K562 (cell line): ENCODE results near the gene EIF3M. TPM values are rescaled to one million over a fixed set of nuclear protein-coding genes. Genes with fewer than 3 reads are reported as not detected.

Source experiments
- ATAC-seq: fragments of 200-7000 bp; cut with Tn5 transposase; 3 replicates; pipeline ENCODE4 v1.9.1; 2020; ENCODE audit warnings: moderate library complexity
- BruUV-seq: library from RNA; stranded (reverse); fragments of 400-500 nt; replicated peaks from 2 replicates; lab custom pipeline; 2021; lab: Mats Ljungman, UMichigan
- CTCF ChIA-PET: fragments of 300-600 bp; formaldehyde crosslinking; extraction: SDS; loops from one replicate; lab custom pipeline; 2021; ENCODE audit warnings: low intra/inter-chr PET ratio; lab: Yijun Ruan, JAX
- POLR2A ChIA-PET: fragments of 300-600, 350-650 bp; sonication (Branson Sonifier 250); formaldehyde crosslinking; extraction: SDS; loops from one replicate; lab custom pipeline; 2021; ENCODE audit warnings: antibody characterized with exemption, inconsistent platforms; lab: Yijun Ruan, JAX
- DNase-seq, 4 experiments: peaks; one replicate each; pipeline versions ENCODE4 v3.0.0 to v3.0.0-alpha.2; 2011 to 2018; ENCODE audit warnings: low spot score in 3 of 4, mixed read lengths in 3 of 4; ENCODE audit errors: extremely low read depth in 1 of 4
- FAIRE-seq: peaks from 2 replicates; lab custom pipeline; 2011; peaks lifted over from hg19 to GRCh38; lab: Jason Lieb, UNC
- H2AFZ ChIP-seq: 2 replicates; pipeline ENCODE4 v1.6.0; 2011; ENCODE audit warnings: low read depth, low read length, control low read depth, inconsistent platforms
- H3K27ac ChIP-seq: fragments of 200-600 bp; 3 replicates; pipeline ENCODE4 v1.8.0; 2011; ENCODE audit warnings: low read depth, mild to moderate bottlenecking, control low read depth, inconsistent platforms, low read length, moderate library complexity, mixed read lengths; ENCODE audit errors: extremely low read depth
- H3K27me3 ChIP-seq, 2 experiments: fragments of 300-600 bp in 1 of 2; 2 replicates in 1 of 2; 3 replicates in 1 of 2; pipeline versions ENCODE4 v1.6.0 to v1.8.0; 2011; ENCODE audit warnings: inconsistent platforms in 2 of 2, low read length in 2 of 2, mild to moderate bottlenecking in 1 of 2, mixed read lengths in 1 of 2, moderate library complexity in 1 of 2; ENCODE audit not compliant: control insufficient read depth in 2 of 2, insufficient read depth in 2 of 2
- H3K36me3 ChIP-seq: fragments of 300-600 bp; 3 replicates; pipeline ENCODE4 v1.8.0; 2011; ENCODE audit warnings: mild to moderate bottlenecking, low read length, inconsistent platforms; ENCODE audit not compliant: control insufficient read depth, insufficient read depth
- H3K4me1 ChIP-seq, 2 experiments: fragments of 200-600 bp in 1 of 2; replicated peaks in 1 of 2; 2 replicates in 1 of 2; 3 replicates in 1 of 2; pipeline versions ENCODE4 v1.5.1 to v1.8.0; 2011; ENCODE audit warnings: inconsistent platforms in 2 of 2, low read length in 2 of 2, mild to moderate bottlenecking in 1 of 2, mixed read lengths in 1 of 2, moderate library complexity in 1 of 2; ENCODE audit not compliant: control insufficient read depth in 2 of 2, insufficient read depth in 2 of 2
- H3K4me2 ChIP-seq: 2 replicates; pipeline ENCODE4 v1.6.1; 2011; ENCODE audit warnings: low read length, control low read depth, inconsistent platforms, mixed read lengths; ENCODE audit not compliant: insufficient read depth
- H3K4me3 ChIP-seq: fragments of 200-600 bp; sonication (generic), shearing (Covaris generic); 2 replicates; pipeline ENCODE4 v1.5.1; 2016; ENCODE audit warnings: control low read depth, inconsistent platforms
- H3K79me2 ChIP-seq: fragments of 200-600 bp; 3 replicates; pipeline ENCODE4 v1.8.0; 2011; ENCODE audit warnings: low read length, inconsistent platforms; ENCODE audit not compliant: control insufficient read depth, insufficient read depth
- H3K9ac ChIP-seq, 2 experiments: 2 replicates each; pipeline versions ENCODE4 v1.6.0 to v1.6.1; 2011; ENCODE audit warnings: low read depth in 2 of 2, low read length in 2 of 2, control low read depth in 1 of 2, inconsistent platforms in 1 of 2, mild to moderate bottlenecking in 1 of 2, mixed read lengths in 1 of 2; ENCODE audit not compliant: insufficient read depth in 1 of 2
- H3K9me1 ChIP-seq: one replicate; pipeline ENCODE4 v1.6.0; 2011; ENCODE audit warnings: inconsistent platforms, mild to moderate bottlenecking, low read length, moderate library complexity; ENCODE audit not compliant: control insufficient read depth, insufficient read depth
- H3K9me3 ChIP-seq: replicated peaks from 2 replicates; pipeline ENCODE4 v1.5.1; 2011; ENCODE audit warnings: low read depth, low read length, inconsistent platforms; ENCODE audit not compliant: control insufficient read depth, insufficient read depth
- H4K20me1 ChIP-seq: replicated peaks from 2 replicates; pipeline ENCODE4 v1.6.1; 2011; ENCODE audit warnings: low read length, inconsistent platforms, mixed read lengths; ENCODE audit not compliant: control insufficient read depth, insufficient read depth
- MEIS2 ChIP-seq: fragments of 450-650 bp; IDR thresholded peaks from 2 replicates; pipeline ENCODE4 v1.6.1; 2014; ENCODE audit warnings: mild to moderate bottlenecking; ENCODE audit not compliant: partially characterized antibody
- SIRT6 ChIP-seq: IDR thresholded peaks from one replicate; pipeline ENCODE4 v1.6.1; 2012; ENCODE audit warnings: low read depth, mild to moderate bottlenecking, control low read depth, inconsistent platforms, low read length, moderate library complexity
- ZC3H4 ChIP-seq: sonication (generic); formaldehyde crosslinking; IDR thresholded peaks from 2 replicates; pipeline ENCODE4 v1.9.0; 2021; ENCODE audit warnings: missing genetic modification reagents, borderline replicate concordance
- in situ Hi-C: fragments of 300-500 bp; cut with MboI; formaldehyde crosslinking; loops from 4 replicates; pipeline ENCODE4 v1.15.0; 2018; ENCODE audit warnings: inconsistent platforms, mixed read lengths
- intact Hi-C: fragments of 100-400 bp; cut with micrococcal nuclease; formaldehyde crosslinking; loops from 2 replicates; pipeline ENCODE4 v1.14.2; 2022
- polyA plus RNA-seq, 8 experiments: library from polyadenylated mRNA; depleted of rRNA in 4 of 8; stranded (reverse) in 5 of 8; unstranded in 3 of 8; fragments of >200 nt; fragmentation: Nextera tagmentation in 2 of 8; fragmentation: Illumina TruSeq in 1 of 8; extraction: Ambion mirVana in 2 of 8; extraction: Trizol in 1 of 8; gene quantifications; 2 replicates each; pipeline versions ENCODE4 v1.2.1 to v1.2.3, GENCODE V29; 2011 to 2014; ENCODE audit warnings: inconsistent platforms in 1 of 8, missing spikeins in 1 of 8
- total RNA-seq, 7 experiments: library from RNA; depleted of rRNA in 6 of 7; stranded (reverse); fragments of >200 nt in 6 of 7; fragmentation: Illumina TruSeq in 2 of 7; extraction: Trizol in 2 of 7; gene quantifications; 2 replicates each; pipeline versions ENCODE4 v1.2.1 to v1.2.3, GENCODE V29; 2011 to 2021; ENCODE audit warnings: low replicate concordance in 1 of 7
- TF ChIP-seq, protein P1 (sequence below), 2 experiments: IDR thresholded peaks in 1 of 2; conservative IDR thresholded peaks in 1 of 2; 2 replicates each; pipeline ENCODE4 v1.6.1; 2016; ENCODE audit warnings: low read depth in 2 of 2, mild to moderate bottlenecking in 1 of 2, missing compliant biosample characterization in 1 of 2, missing genetic modification characterization in 1 of 2, moderate library complexity in 1 of 2
- TF ChIP-seq, protein P2 (sequence below): fragments of 450-650 bp; IDR thresholded peaks from 2 replicates; pipeline ENCODE4 v1.6.1; 2016

Gene EIF3M
- total and polyA plus RNA-seq, 9 of the 15 experiments (the other 6 are each of a cell fraction or from before 2014, with no cell fraction given) = 602 to 2,015 (median 1,058) TPM

DNA sequence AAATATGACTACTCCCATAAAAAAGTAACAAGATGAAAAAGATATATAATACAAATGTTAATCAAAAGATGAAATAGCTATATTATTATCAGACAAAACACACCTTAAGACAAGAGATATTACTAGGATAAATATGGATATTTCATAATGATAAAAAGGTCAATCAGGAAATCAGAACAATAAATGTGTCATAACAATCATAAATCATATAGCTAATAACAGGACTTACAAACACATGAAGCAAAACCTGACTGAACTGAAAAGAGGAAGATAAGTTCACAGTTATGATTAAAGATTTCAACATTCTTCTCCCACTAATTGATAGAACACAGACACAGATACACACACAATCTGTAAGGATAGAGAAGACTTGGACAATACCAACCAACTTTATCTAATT, 47.2 kb downstream of the EIF3M start:
- Histone ChIP-seq H3K27me3 (no peaks in the 10 kb centered on the region; a peak in 2 of 5 replicates), H2AFZ (no peak overlapping the region), H3K4me2 (no peak overlapping the region), H3K4me1 (no peaks in the 10 kb centered on the region; a peak in 1 of 5 replicates), H3K79me2 (no peaks in the 10 kb centered on the region), H3K9me1 (no peaks in the 10 kb centered on the region), H4K20me1 (no peaks in the 10 kb centered on the region), H3K36me3 (no peaks in the 10 kb centered on the region), H3K27ac (no peak overlapping the region), H3K4me3 (no peak overlapping the region), H3K9me3 (no peaks in the 10 kb centered on the region), H3K9ac (no peak overlapping the region)
- CTCF ChIA-PET = no interaction called here
- FAIRE-seq (no peak), ATAC-seq (no peak), DNase-seq (no peak)
- intact Hi-C loops = no loop called here
- in situ Hi-C loops = no loop called here
- TF ChIP-seq SIRT6 (no peak), ZC3H4 (CRISPR knock-in tag) (no peak), MEIS2 (peak; percentile 68)
- TF ChIP-seq, protein P1, sequence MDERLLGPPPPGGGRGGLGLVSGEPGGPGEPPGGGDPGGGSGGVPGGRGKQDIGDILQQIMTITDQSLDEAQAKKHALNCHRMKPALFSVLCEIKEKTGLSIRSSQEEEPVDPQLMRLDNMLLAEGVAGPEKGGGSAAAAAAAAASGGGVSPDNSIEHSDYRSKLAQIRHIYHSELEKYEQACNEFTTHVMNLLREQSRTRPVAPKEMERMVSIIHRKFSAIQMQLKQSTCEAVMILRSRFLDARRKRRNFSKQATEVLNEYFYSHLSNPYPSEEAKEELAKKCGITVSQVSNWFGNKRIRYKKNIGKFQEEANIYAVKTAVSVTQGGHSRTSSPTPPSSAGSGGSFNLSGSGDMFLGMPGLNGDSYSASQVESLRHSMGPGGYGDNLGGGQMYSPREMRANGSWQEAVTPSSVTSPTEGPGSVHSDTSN (CRISPR knock-in tag; IDR thresholded peaks at IDR 0.05; ENCODE audit: low read depth) = no peak
- TF ChIP-seq, protein P1 (tag; conservative IDR thresholded peaks at IDR 0.05; ENCODE audit: low read depth) = peak; percentile 40; the same call in 1 of the 2 replicates
- TF ChIP-seq, protein P2, sequence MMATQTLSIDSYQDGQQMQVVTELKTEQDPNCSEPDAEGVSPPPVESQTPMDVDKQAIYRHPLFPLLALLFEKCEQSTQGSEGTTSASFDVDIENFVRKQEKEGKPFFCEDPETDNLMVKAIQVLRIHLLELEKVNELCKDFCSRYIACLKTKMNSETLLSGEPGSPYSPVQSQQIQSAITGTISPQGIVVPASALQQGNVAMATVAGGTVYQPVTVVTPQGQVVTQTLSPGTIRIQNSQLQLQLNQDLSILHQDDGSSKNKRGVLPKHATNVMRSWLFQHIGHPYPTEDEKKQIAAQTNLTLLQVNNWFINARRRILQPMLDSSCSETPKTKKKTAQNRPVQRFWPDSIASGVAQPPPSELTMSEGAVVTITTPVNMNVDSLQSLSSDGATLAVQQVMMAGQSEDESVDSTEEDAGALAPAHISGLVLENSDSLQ = peak; percentile 37; the same call in 1 of the 2 replicates
- BruUV-seq = no TSS peak
- POLR2A ChIA-PET = no interaction called here
